ENCODE measurements around the gene DPEP2.
"Not testable (repeated sequence)": the region's sequence is repeated elsewhere in the genome, so short reads cannot be mapped to it uniquely, and the experiment has no call there.

Gene DPEP2

DNA sequence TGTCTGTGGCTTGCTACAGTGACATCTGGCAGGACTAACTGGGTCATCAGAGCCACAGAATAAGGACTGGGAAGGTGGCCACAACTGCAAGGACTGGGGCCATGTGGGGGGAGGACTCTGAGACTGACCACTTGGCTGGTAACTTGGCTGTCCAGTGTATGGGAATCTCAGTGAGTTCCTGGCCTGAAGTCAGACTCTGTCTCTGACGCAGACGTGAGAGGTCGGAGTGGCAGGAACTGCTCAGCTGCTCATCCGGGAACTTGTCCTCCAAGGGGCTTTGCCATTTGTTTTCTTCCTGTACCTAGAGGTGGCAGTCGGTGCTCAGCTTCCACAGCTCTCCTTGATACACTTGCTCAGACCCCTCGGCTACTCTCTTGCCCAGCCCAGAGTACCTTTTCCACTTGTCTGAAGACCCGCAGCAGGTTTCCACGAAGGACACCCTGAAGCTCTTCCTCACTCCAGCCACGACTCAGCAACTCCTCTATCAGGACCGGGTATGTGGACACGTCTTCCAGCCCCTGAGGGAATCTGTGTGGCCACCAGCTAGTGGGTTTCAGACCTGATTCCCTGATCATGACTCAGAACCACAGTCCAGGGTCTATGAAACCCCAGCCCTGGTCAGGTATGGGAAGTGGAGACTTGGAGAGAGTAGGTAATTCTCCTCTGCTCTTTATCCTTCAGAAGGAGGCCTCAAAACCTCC is 11.7 kb downstream of the DPEP2 start:
- H3K9ac ChIP-seq (ENCODE audit: low read length) = no peak overlapping the region
- peaks cover 8% of the 10 kb centered on the region for H3K27me3 ChIP-seq (ENCODE audit: control insufficient read depth, insufficient read depth, low read length)
- H3K27ac ChIP-seq (ENCODE audit: low read length) = no peak overlapping the region
- no peak overlapping the region for H3K4me3 ChIP-seq (ENCODE audit: low read length)
- H3K4me1 ChIP-seq (ENCODE audit: control insufficient read depth, low read depth, low read length) = no peaks in the 10 kb centered on the region
- no peaks in the 10 kb centered on the region for H3K9me3 ChIP-seq (ENCODE audit: control insufficient read depth, low read depth, low read length)
- H3K36me3 ChIP-seq (ENCODE audit: control insufficient read depth, low read depth, low read length) = no peaks in the 10 kb centered on the region

DNA sequence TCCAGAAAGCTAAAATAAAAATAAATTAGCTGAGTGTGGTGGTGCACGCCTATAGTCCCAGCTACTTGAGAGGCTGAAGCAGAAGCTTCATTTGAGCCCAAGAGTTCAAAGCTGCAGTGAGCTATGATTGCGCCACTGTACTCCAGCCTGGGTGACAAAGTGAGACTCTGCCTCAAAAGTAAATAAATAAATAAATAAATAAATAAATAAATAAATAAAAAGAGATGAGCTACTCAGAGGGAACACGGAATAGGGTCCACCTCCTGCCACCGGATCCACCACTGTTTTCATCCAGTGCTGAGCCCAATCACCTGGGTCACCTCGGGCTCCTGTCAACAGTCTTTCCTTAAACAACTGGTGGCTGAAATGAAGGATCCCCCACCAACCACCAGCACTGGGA is 12.3 kb downstream of the DPEP2 start:
- H3K9me3 ChIP-seq (ENCODE audit: control insufficient read depth, low read depth, low read length) = no peaks in the 10 kb centered on the region
- no peak overlapping the region for H3K4me3 ChIP-seq (ENCODE audit: low read length)
- H3K9ac ChIP-seq (ENCODE audit: low read length) = no peak overlapping the region
- no peak overlapping the region for H3K27ac ChIP-seq (ENCODE audit: low read length)
- no peaks in the 10 kb centered on the region for H3K36me3 ChIP-seq (ENCODE audit: control insufficient read depth, low read depth, low read length)
- no peaks in the 10 kb centered on the region for H3K4me1 ChIP-seq (ENCODE audit: control insufficient read depth, low read depth, low read length)
- H3K27me3 ChIP-seq (ENCODE audit: control insufficient read depth, insufficient read depth, low read length) = peaks cover 1% of the 10 kb centered on the region

DNA sequence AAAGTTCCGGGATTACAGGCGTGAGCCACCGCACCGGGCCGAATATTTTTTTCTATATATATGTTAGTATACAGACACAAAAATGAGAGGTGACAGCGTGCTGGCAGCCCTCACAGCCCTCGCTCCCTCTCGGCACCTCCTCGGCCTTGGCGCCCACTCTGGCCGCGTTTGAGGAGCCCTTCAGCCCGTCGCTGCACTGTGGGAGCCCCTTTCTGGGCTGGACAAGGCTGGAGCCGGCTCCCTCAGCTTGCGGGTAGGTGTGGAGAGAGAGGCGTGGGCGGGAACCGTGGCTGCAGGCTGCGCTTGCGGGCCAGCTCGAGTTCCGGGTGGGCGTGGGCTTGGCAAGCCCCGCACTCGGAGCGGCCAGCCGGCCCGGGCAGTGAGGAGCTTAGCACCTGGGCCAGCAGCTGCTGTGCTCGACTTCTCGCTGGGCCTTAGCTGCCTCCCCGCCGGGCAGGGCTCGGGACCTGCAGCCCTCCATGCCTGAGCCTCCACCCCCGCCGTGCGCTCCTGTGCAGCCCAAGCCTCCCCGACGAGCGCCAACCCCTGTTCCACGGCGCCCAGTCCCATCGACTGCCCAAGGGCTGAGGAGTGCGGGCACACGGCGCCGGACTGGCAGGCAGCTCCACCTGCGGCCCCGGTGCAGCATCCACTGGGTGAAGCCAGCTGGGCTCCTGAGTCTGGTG is 17.1 kb downstream of the DPEP2 start:
- Histone ChIP-seq H3K9ac (ENCODE audit: low read length) (no peak overlapping the region), H3K27ac (ENCODE audit: low read length) (no peak overlapping the region), H3K36me3 (ENCODE audit: control insufficient read depth, low read depth, low read length) (no peaks in the 10 kb centered on the region), H3K4me1 (ENCODE audit: control insufficient read depth, low read depth, low read length) (no peaks in the 10 kb centered on the region), H3K4me3 (ENCODE audit: low read length) (no peak overlapping the region), H3K27me3 (ENCODE audit: control insufficient read depth, insufficient read depth, low read length) (no peaks in the 10 kb centered on the region), H3K9me3 (ENCODE audit: control insufficient read depth, low read depth, low read length) (no peaks in the 10 kb centered on the region)

DNA sequence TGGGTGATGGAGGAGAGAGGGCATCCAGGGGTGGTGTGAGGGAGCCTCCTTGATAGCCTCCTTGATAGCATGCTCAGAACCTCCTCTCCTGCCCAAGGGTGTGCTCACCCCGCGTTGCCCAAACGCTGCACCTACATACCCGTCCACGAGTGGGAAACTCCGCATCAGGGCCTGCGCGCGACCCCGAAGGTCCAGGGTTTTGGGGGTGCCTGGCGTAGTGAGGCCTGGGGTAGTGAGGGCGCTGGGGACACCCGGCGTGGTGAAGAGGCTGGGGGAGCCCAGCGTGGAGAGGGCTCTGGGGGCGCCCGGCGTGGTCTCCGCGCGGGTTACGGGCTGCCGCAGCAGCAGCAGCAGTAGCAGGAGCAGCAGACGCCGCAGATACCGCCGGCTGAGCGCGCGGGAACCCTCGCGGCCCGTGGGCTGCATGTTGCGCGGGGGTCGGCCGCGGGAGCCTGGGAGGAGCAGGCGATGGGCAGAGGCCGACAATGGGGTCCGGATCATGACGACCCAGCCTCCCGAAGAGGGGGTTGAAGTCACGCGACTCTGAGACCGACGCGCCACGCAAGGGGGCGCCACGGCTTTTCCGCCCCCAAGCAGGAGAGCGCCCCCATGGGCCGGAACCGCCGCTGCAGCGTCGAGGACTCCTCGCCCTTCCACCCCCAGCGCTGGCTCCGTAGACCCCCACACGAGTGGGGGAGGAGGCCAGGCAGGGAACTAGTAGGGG is 19.2 kb downstream of the DPEP2 start, which contains the start of gene DPEP3:
DPEP3 (minus strand) TSS at position 545 of the 724 bp plus-strand sequence; CDS start at position 426, 119 bp downstream.
- H3K4me1 ChIP-seq (ENCODE audit: control insufficient read depth, low read depth, low read length) = no peaks in the 10 kb centered on the region
- no peaks in the 10 kb centered on the region for H3K9me3 ChIP-seq (ENCODE audit: control insufficient read depth, low read depth, low read length)
- H3K4me3 ChIP-seq (ENCODE audit: low read length) = no peak within 1 kb of the TSS
- no peaks in the 10 kb centered on the region for H3K36me3 ChIP-seq (ENCODE audit: control insufficient read depth, low read depth, low read length)
- H3K9ac ChIP-seq (ENCODE audit: low read length) = no peak within 1 kb of the TSS
- no peak within 1 kb of the TSS for H3K27ac ChIP-seq (ENCODE audit: low read length)
- no peaks in the 10 kb centered on the region for H3K27me3 ChIP-seq (ENCODE audit: control insufficient read depth, insufficient read depth, low read length)

DNA sequence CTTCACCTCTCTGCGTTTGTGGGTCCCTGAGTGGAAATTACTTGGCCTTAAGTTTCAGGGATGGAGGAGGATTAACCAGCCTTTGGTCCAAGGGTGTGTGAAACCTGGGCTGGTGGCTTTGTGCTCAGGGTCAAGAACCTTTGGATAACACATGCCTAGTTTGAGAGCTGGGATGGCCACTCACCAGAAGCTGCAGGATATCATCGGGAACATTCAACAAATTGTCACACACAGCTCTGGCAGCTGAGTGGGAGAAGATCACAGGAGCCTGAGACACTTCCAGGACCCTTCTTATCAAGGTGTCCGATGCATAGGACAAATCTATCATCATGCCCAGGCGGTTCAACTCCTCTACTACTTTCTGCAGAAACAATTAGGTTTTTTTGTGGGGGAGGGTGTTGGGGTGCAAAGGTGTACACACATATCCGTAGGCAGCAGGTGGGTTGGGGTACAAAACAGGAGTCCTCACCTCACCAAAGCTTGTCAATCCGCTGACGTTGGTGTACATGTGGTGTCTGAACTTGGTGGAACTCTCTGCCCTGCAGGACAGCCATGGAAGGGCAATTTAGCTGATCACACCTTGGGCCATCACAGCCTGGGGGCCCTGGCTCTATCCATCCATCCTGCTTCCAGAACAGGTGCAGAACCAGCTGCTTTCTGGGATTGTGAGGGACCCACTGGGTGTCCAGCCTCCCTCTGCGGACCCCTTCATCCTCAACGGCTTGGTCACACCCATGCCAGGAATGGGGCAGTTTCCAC is 21.6 kb downstream of the DPEP2 start:
- Histone ChIP-seq H3K4me3 (ENCODE audit: low read length) (no peak overlapping the region), H3K9me3 (ENCODE audit: control insufficient read depth, low read depth, low read length) (no peaks in the 10 kb centered on the region), H3K9ac (ENCODE audit: low read length) (no peak overlapping the region), H3K36me3 (ENCODE audit: control insufficient read depth, low read depth, low read length) (no peaks in the 10 kb centered on the region), H3K27ac (ENCODE audit: low read length) (no peak overlapping the region), H3K27me3 (ENCODE audit: control insufficient read depth, insufficient read depth, low read length) (no peaks in the 10 kb centered on the region), H3K4me1 (ENCODE audit: control insufficient read depth, low read depth, low read length) (no peaks in the 10 kb centered on the region)

DNA sequence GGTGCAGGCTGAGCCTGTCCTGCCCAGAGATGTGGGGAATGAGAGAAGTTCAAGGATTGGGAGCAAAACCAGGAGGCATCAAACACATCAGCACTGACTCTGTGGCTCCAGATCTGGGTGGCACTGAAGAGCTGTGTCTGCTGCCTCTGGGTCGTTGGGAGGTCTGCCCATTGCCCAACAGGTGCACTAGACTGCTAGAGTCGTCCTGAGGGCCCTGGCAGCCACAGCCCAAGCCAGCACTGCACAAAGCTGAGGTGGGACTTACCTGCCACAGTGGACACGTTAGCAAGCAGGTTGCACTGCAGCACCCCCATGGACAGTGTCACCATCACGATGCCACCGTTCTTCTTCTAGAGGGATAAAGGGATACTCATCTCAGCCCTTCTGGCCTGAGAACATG is 22.3 kb downstream of the DPEP2 start:
- no peak overlapping the region for H3K4me3 ChIP-seq (ENCODE audit: low read length)
- H3K9me3 ChIP-seq (ENCODE audit: control insufficient read depth, low read depth, low read length) = no peaks in the 10 kb centered on the region
- no peaks in the 10 kb centered on the region for H3K36me3 ChIP-seq (ENCODE audit: control insufficient read depth, low read depth, low read length)

DNA sequence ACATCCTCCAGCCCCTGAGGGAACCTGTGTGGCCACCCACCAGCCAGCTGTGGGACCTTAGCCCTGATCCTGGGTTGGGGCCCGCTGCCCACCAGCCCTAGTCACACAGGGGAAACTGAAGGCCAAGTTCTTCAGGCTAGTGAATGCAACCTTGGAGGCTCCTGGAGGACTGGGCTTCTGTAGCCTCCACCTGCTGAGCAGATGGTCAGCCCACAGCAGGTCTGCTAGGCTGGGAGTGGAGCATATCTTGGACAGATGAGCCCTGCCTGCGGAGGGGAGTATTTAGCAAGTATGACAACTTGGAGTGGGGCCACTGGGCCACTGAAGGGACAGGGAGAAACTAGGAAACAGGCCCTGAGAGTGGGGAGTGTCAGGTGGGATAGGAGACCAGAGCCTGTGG is 23.1 kb downstream of the DPEP2 start:
- Histone ChIP-seq H3K9me3 (ENCODE audit: control insufficient read depth, low read depth, low read length) (no peaks in the 10 kb centered on the region), H3K4me1 (ENCODE audit: control insufficient read depth, low read depth, low read length) (no peaks in the 10 kb centered on the region), H3K4me3 (ENCODE audit: low read length) (no peak overlapping the region), H3K9ac (ENCODE audit: low read length) (no peak overlapping the region), H3K36me3 (ENCODE audit: control insufficient read depth, low read depth, low read length) (no peaks in the 10 kb centered on the region), H3K27me3 (ENCODE audit: control insufficient read depth, insufficient read depth, low read length) (no peaks in the 10 kb centered on the region), H3K27ac (ENCODE audit: low read length) (no peak overlapping the region)

More for the DNA sequence above, 22.3 kb downstream of the DPEP2 start:
- H3K27me3 ChIP-seq (ENCODE audit: control insufficient read depth, insufficient read depth, low read length) = no peaks in the 10 kb centered on the region
- H3K9ac ChIP-seq (ENCODE audit: low read length) = no peak overlapping the region
- H3K27ac ChIP-seq (ENCODE audit: low read length) = no peak overlapping the region
- H3K4me1 ChIP-seq (ENCODE audit: control insufficient read depth, low read depth, low read length) = no peaks in the 10 kb centered on the region

DNA sequence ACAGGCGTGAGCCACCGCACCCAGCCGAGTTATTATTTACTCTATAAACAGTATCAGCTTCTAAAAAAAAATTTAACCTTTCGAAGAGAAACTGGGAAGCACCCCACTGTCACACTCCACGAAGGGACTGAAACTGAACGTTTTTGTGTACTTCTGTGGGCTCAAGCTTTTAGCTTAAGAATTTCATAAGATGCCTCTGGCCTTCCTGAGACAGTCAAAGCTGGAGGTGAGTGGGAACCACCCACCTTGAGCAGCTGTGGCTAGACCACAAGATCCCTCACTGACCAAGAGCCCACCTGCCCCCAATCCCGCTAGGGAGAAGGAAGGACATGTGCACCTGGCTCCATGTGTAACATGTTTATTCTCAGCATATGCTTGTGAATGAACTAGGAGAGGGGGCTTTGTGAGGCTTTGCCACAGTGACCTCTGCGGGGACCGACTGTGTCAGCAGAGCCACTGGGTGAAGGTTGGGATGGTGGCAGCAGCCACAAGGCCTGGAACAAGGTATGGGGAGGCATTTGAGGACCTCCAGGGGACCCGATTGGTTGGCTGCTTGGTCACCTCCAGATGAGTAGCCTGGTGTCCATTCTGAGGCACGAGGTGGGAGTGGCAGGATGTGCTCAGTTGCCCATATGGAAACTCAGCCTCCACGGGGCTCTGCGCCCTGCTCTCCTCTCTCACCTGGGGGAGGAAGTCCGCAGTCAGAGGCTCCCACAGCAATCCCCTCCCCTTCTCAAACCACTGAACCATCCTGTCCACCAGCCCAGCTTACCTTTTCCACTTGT is 23.8 kb downstream of the DPEP2 start:
- Histone ChIP-seq H3K36me3 (ENCODE audit: control insufficient read depth, low read depth, low read length) (no peaks in the 10 kb centered on the region), H3K27me3 (ENCODE audit: control insufficient read depth, insufficient read depth, low read length) (no peaks in the 10 kb centered on the region), H3K4me1 (ENCODE audit: control insufficient read depth, low read depth, low read length) (no peaks in the 10 kb centered on the region), H3K9me3 (ENCODE audit: control insufficient read depth, low read depth, low read length) (no peaks in the 10 kb centered on the region), H3K27ac (ENCODE audit: low read length) (no peak overlapping the region), H3K9ac (ENCODE audit: low read length) (no peak overlapping the region), H3K4me3 (ENCODE audit: low read length) (no peak overlapping the region)

DNA sequence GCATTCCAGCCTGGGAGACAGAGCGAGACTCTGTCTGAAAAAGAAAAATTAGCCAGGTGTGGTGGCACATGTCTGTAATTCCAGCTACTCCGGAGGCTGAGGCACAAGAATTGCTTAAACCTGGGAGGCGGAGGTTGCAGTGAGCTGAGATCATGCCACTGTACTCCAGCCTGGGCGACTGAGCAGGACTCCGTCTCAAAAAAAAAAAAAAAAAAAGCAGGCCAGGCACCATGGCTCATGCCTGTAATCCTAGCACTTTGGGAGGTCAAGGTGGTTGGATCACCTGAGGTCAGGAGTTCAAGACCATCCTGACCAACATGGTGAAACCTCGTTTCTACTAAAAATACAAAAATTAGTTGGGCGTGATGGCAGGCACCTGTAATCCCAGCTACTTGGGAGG is 27.0 kb downstream of the DPEP2 start:
- H3K36me3 ChIP-seq (ENCODE audit: control insufficient read depth, low read depth, low read length); H3K27me3 ChIP-seq (ENCODE audit: control insufficient read depth, insufficient read depth, low read length); H3K4me3 ChIP-seq (ENCODE audit: low read length); H3K9ac ChIP-seq (ENCODE audit: low read length); H3K27ac ChIP-seq (ENCODE audit: low read length); H3K4me1 ChIP-seq (ENCODE audit: control insufficient read depth, low read depth, low read length); H3K9me3 ChIP-seq (ENCODE audit: control insufficient read depth, low read depth, low read length): not testable (repeated sequence)

DNA sequence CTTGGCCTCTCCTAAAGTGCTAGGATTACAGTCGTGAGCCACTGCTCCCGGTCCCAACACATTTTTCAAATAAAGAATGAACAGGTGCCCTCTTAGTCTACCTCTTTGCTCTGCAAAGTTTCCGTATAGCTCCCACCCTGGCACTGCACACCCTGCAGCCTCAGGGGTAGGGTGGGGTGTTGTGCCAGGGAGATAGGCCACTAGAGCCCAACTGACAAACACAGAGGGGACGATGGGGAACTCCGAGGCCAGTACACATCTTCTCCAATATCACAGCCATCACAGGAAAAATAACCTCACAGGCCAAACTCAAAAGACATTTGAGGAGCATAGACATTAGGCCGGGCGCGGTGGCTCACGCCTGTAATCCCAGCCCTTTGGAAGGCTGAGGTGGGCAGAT is 28.2 kb downstream of the DPEP2 start:
- Histone ChIP-seq H3K27ac (ENCODE audit: low read length) (no peak overlapping the region), H3K4me1 (ENCODE audit: control insufficient read depth, low read depth, low read length) (peaks cover 14% of the 10 kb centered on the region), H3K9me3 (ENCODE audit: control insufficient read depth, low read depth, low read length) (no peaks in the 10 kb centered on the region), H3K4me3 (ENCODE audit: low read length) (no peak overlapping the region), H3K36me3 (ENCODE audit: control insufficient read depth, low read depth, low read length) (no peaks in the 10 kb centered on the region), H3K9ac (ENCODE audit: low read length) (no peak overlapping the region), H3K27me3 (ENCODE audit: control insufficient read depth, insufficient read depth, low read length) (no peaks in the 10 kb centered on the region)

Measured in iPS-18a (cell line).